ENCODE data around the gene SYNPO2. TPM values are rescaled to one million over a fixed set of nuclear protein-coding genes. Genes with fewer than 3 reads are reported as not detected.
"Not testable (repeated sequence)": the region's sequence is repeated elsewhere in the genome, so short reads cannot be mapped to it uniquely, and the experiment has no call there.

Gene SYNPO2
- total RNA-seq, 2 donors from 2014 or later: 0.17 to 0.36 TPM

GRCh38 chr4:118858779-118859178 is 29.9 kb upstream of the SYNPO2 start:
- ATAC-seq: no peak
- H3K4me1 Mint-ChIP-seq (ENCODE audit: low read depth in 2 of 2): no peaks in the 10 kb centered on the region
- no peak overlapping the region for H3K4me3 Mint-ChIP-seq
- H3K27ac Mint-ChIP-seq: no peak overlapping the region
- no peak for DNase-seq (ENCODE audit: low spot score)
- H3K27me3 Mint-ChIP-seq: peaks cover 0 to 7% of the 10 kb centered on the region in 2 donors
- no peaks in the 10 kb centered on the region for H3K36me3 Mint-ChIP-seq
- no peaks in the 10 kb centered on the region for H3K9me3 Mint-ChIP-seq

- Mint-ChIP-seq H3K4me1 (ENCODE audit: low read depth in 2 of 2) (no peaks in the 10 kb centered on the region), H3K27ac (no peak overlapping the region), H3K4me3 (no peak overlapping the region), H3K9me3 (no peaks in the 10 kb centered on the region), H3K27me3 (peaks cover 7 to 12% of the 10 kb centered on the region in 2 donors), H3K36me3 (no peaks in the 10 kb centered on the region)
- DNase-seq (ENCODE audit: low spot score) (no peak), ATAC-seq (peak in 1 of 2 donors; percentile 60)
These were observed 23.5 kb upstream of the SYNPO2 start for GRCh38 chr4:118865091-118865708.

- no peak for DNase-seq (ENCODE audit: low spot score)
- no peaks in the 10 kb centered on the region for H3K36me3 Mint-ChIP-seq
- no peak overlapping the region for H3K27ac Mint-ChIP-seq
- no peak for ATAC-seq
- no peak overlapping the region for H3K4me3 Mint-ChIP-seq
- H3K27me3 Mint-ChIP-seq: peaks cover 7 to 12% of the 10 kb centered on the region in 2 donors
- H3K9me3 Mint-ChIP-seq: no peaks in the 10 kb centered on the region
- no peaks in the 10 kb centered on the region for H3K4me1 Mint-ChIP-seq (ENCODE audit: low read depth in 2 of 2)
These were observed 22.2 kb upstream of the SYNPO2 start for GRCh38 chr4:118866442-118866841.

GRCh38 chr4:118867311-118868067 is 21.2 kb upstream of the SYNPO2 start:
- no peaks in the 10 kb centered on the region for H3K4me1 Mint-ChIP-seq (ENCODE audit: low read depth in 2 of 2)
- H3K9me3 Mint-ChIP-seq: no peaks in the 10 kb centered on the region
- H3K27ac Mint-ChIP-seq: no peak overlapping the region
- peaks cover 7 to 10% of the 10 kb centered on the region in 2 donors for H3K27me3 Mint-ChIP-seq
- DNase-seq (ENCODE audit: low spot score) (no peak), ATAC-seq (no peak)
- H3K4me3 Mint-ChIP-seq: no peak overlapping the region
- H3K36me3 Mint-ChIP-seq: no peaks in the 10 kb centered on the region

- Mint-ChIP-seq H3K9me3 (no peaks in the 10 kb centered on the region), H3K27ac (no peak overlapping the region), H3K36me3 (no peaks in the 10 kb centered on the region), H3K27me3 (peaks cover 7 to 26% of the 10 kb centered on the region in 2 donors), H3K4me3 (no peak overlapping the region), H3K4me1 (ENCODE audit: low read depth in 2 of 2) (no peaks in the 10 kb centered on the region)
- DNase-seq (ENCODE audit: low spot score) (no peak), ATAC-seq (no peak)
These were observed 18.8 kb upstream of the SYNPO2 start for GRCh38 chr4:118869808-118870342.

DNA sequence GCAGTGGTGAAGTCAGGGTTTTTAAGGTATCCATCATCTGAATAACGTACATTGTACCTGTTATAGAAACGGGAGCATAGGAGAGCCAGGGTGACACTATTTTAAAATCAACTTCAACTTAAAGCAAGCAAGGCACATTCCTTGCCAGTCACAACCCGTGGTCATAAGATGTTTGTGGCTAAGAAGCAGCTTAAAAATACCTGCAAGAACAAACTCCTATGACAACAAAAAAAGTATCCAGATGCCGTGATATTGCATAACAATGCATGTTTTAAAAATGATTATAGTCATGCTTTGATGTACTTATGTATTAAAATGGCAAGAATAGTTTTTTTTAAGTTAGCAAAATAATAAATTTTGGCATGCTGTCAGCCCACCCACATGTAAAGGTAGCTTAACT is 16.5 kb upstream of the SYNPO2 start:
- Mint-ChIP-seq H3K27me3 (peaks cover 13 to 19% of the 10 kb centered on the region in 2 donors), H3K9me3 (no peaks in the 10 kb centered on the region), H3K4me3 (no peak overlapping the region), H3K4me1 (ENCODE audit: low read depth in 2 of 2) (no peaks in the 10 kb centered on the region), H3K36me3 (no peaks in the 10 kb centered on the region), H3K27ac (no peak overlapping the region)
- ATAC-seq (no peak), DNase-seq (ENCODE audit: low spot score) (no peak)

DNA sequence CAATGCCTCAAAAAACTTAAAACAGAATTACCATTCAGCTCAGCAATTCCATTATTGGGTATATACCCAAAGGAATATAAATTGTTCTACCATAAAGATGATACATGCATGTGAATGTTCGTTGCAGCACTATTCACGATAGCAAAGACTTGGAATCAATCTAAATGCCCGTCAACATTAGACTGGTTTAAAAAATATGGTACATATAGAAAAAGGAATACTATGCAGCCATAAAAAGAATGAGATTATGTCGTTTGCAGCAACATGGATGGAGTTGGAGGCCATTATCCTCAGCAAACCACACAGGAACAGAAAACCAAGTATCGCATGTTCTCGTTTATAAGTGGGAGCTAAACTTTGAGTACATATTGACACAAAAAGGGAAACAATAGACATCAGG is 10.9 kb upstream of the SYNPO2 start:
- no peaks in the 10 kb centered on the region for H3K9me3 Mint-ChIP-seq

DNA sequence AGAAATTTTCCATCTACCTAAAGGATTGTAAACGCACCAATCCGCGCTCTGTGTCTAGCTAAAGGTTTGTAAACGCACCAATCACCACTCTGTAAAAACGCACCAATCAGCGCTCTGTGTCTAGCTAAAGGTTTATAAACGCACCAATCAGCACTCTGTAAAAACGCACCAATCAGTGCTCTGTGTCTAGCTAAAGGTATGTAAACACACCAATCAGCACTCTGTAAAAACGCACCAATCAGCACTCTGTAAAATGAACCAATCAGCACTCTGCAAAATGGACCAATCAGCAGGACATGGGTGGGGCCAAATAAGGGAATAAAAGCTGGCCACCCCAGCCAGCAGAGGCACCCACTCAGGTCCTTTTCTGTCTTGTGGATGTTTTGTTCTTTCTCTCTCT is 10.1 kb upstream of the SYNPO2 start:
- H3K9me3 Mint-ChIP-seq; ATAC-seq; H3K4me3 Mint-ChIP-seq; H3K4me1 Mint-ChIP-seq (ENCODE audit: low read depth in 2 of 2); H3K27ac Mint-ChIP-seq; DNase-seq (ENCODE audit: low spot score); H3K36me3 Mint-ChIP-seq: not testable (repeated sequence)
- H3K27me3 Mint-ChIP-seq: peaks cover 14 to 18% of the 10 kb centered on the region in 2 donors

More for the DNA sequence above, 10.9 kb upstream of the SYNPO2 start:
- no peaks in the 10 kb centered on the region for H3K4me1 Mint-ChIP-seq (ENCODE audit: low read depth in 2 of 2)
- H3K36me3 Mint-ChIP-seq: no peaks in the 10 kb centered on the region
- no peak overlapping the region for H3K4me3 Mint-ChIP-seq
- H3K27ac Mint-ChIP-seq: no peak overlapping the region
- ATAC-seq: no peak
- H3K27me3 Mint-ChIP-seq: peaks cover 18 to 21% of the 10 kb centered on the region in 2 donors
- no peak for DNase-seq (ENCODE audit: low spot score)

DNA sequence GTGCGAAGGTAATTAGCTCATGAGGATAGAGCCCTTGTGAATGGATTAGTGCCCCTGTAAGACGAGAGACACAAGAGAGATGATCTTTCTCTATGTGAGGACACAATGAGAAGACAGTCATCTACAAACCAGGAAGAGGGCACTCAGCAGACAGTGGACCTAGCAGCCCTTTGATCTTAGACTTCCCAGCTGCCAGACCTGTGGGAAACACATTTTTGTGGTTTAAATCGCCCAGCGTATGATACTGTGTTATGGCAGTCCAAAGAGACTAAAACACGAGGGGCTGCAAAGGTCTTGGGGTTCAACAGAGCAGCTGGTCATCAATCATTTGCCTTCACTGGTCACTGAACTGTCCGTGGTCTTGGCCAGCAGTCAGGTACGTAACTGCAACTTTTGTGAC is 9.2 kb upstream of the SYNPO2 start:
- Mint-ChIP-seq H3K27ac (no peak overlapping the region), H3K27me3 (peaks cover 5 to 18% of the 10 kb centered on the region in 2 donors), H3K4me3 (no peak overlapping the region), H3K4me1 (ENCODE audit: low read depth in 2 of 2) (no peaks in the 10 kb centered on the region), H3K36me3 (no peaks in the 10 kb centered on the region), H3K9me3 (no peaks in the 10 kb centered on the region)
- no peak for DNase-seq (ENCODE audit: low spot score)
- ATAC-seq: no peak

- Mint-ChIP-seq H3K4me3 (no peak overlapping the region), H3K36me3 (no peaks in the 10 kb centered on the region), H3K4me1 (ENCODE audit: low read depth in 2 of 2) (no peaks in the 10 kb centered on the region), H3K9me3 (no peaks in the 10 kb centered on the region), H3K27ac (no peak overlapping the region), H3K27me3 (peaks cover 16 to 18% of the 10 kb centered on the region in 2 donors)
- DNase-seq (ENCODE audit: low spot score) (no peak), ATAC-seq (no peak)
These were observed 7.0 kb upstream of the SYNPO2 start for GRCh38 chr4:118881512-118882146.

GRCh38 chr4:118883861-118884260 is 4.8 kb upstream of the SYNPO2 start:
- no peak for ATAC-seq
- no peaks in the 10 kb centered on the region for H3K9me3 Mint-ChIP-seq

DNA sequence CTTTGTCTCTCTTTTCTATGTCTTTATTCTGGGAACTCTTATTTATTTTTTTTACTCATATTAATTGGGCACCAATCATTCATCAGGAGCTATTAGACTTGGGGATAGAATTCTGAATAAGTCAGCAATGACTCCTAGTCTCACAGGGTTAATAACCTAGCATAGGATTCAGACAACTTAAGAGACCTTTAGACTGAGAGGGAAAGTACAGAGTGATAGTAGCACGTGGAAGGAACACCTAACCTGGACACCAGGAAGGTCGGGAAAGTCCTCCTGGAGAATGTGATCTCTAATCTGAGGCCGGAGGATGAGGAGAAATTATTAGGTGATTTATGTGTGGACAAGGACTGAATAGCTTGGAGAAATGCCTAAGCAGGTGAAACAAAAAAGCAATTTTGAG is 3.9 kb upstream of the SYNPO2 start:
- H3K36me3 Mint-ChIP-seq: no peaks in the 10 kb centered on the region
- no peak for DNase-seq (ENCODE audit: low spot score)
- ATAC-seq: no peak
- H3K9me3 Mint-ChIP-seq: no peaks in the 10 kb centered on the region
- no peak overlapping the region for H3K27ac Mint-ChIP-seq
- peaks cover 15 to 41% of the 10 kb centered on the region in 2 donors for H3K27me3 Mint-ChIP-seq
- no peak overlapping the region for H3K4me3 Mint-ChIP-seq
- peaks cover 9 to 11% of the 10 kb centered on the region in 2 donors for H3K4me1 Mint-ChIP-seq (ENCODE audit: low read depth in 2 of 2)

More at GRCh38 chr4:118883861-118884260, 4.8 kb upstream of the SYNPO2 start:
- H3K4me1 Mint-ChIP-seq (ENCODE audit: low read depth in 2 of 2): peaks cover 4 to 5% of the 10 kb centered on the region in 2 donors
- no peaks in the 10 kb centered on the region for H3K36me3 Mint-ChIP-seq
- H3K4me3 Mint-ChIP-seq: no peak overlapping the region
- no peak for DNase-seq (ENCODE audit: low spot score)
- H3K27me3 Mint-ChIP-seq: peaks cover 13 to 36% of the 10 kb centered on the region in 2 donors
- no peak overlapping the region for H3K27ac Mint-ChIP-seq

DNA sequence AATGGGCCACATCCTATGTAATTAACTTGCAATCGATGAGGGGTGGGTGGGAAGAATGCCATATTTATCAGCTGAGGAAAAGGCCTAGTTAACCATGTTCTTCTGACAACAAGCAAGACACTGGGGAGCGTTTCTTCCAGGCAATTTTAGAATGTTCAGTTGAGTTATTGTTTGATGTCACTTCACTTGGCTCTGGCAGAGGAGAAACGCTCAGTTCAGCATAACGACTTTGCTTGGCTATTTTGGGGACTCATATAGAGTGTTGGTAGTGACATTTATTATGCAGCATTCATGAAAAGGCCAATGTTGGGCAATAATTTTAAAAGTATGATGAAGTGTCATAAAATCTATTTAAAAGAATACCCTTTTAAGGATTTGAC is 648 bp downstream of the SYNPO2 start:
- Mint-ChIP-seq H3K27ac (no peak overlapping the region), H3K9me3 (no peaks in the 10 kb centered on the region), H3K36me3 (no peaks in the 10 kb centered on the region), H3K4me3 (peak overlapping the region; percentile 56), H3K27me3 (peaks cover 29 to 66% of the 10 kb centered on the region in 2 donors), H3K4me1 (ENCODE audit: low read depth in 2 of 2) (peaks cover 12 to 16% of the 10 kb centered on the region in 2 donors)
- DNase-seq (ENCODE audit: low spot score) (no peak), ATAC-seq (no peak)

GRCh38 chr4:118894034-118894433 is 5.4 kb downstream of the SYNPO2 start:
- no peak for DNase-seq (ENCODE audit: low spot score)
- Mint-ChIP-seq H3K36me3 (no peaks in the 10 kb centered on the region), H3K4me1 (ENCODE audit: low read depth in 2 of 2) (peaks cover 6 to 9% of the 10 kb centered on the region in 2 donors), H3K27me3 (peaks cover 31 to 44% of the 10 kb centered on the region in 2 donors), H3K27ac (no peak overlapping the region), H3K9me3 (no peaks in the 10 kb centered on the region), H3K4me3 (no peak overlapping the region)
- ATAC-seq: no peak
